OCI-LY3 (cell line): ENCODE data around the gene ZNF808.
"Not testable (repeated sequence)": the region's sequence is repeated elsewhere in the genome, so short reads cannot be mapped to it uniquely, and the experiment has no call there.

Experiments
- CTCF ChIP-seq: fragments of 200-600, 300-600 bp; sonication (generic); IDR thresholded peaks from 2 replicates; pipeline ENCODE4 v1.5.1; 2014; ENCODE audit warnings: antibody characterized with exemption, low read length, low read depth
- EZH2phosphoT487 ChIP-seq: fragments of 200-600 bp; shearing (Covaris generic); IDR thresholded peaks from 2 replicates; pipeline ENCODE4 v1.6.1; 2018; ENCODE audit warnings: antibody characterized with exemption, mixed run types, low read depth

DNA sequence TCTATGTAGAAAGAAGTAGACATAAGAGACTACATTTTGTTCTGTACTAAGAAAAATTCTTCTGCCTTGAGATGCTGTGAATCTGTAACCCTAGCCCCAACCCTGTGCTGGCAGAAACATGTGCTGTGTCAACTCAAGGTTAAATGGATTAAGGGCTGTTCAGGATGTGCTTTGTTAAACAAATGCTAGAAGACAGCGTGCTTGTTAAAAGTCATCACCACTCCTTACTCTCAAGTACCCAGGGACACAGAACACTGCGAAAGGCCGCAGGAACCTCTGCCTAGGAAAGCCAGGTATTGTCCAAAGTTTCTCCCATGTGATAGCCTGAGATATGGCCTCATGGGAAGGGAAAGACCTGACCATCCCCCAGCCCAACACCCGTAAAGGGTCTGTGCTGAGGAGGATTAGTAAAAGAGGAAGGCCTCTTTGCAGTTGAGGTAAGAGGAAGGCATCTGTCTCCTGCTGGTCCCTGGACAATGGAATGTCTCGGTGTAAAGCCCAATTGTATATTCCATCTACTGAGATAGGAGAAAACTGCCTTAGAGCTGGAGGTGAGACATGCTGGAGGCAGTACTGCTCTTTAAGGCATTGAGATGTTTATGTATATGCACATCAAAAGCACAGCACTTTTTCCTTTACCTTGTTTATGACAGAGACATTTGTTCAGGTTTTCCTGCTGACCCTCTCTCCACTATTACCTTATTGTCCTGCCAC, 31.4 kb downstream of the ZNF808 start:
- TF ChIP-seq CTCF, EZH2phosphoT487: not testable (repeated sequence)
